Kidney (tissue), 14 donors: ENCODE data around the gene TMEM126B. TPM values are rescaled to one million over a fixed set of nuclear protein-coding genes. Genes with fewer than 3 reads are reported as not detected.

Source experiments
- DNase-seq, 5 donors: peaks; one replicate each; pipeline ENCODE4 v3.0.0-alpha.2; 2013 to 2020
- FAIRE-seq: peaks from 2 replicates; lab custom pipeline; 2012; peaks lifted over from hg19 to GRCh38; lab: Jason Lieb, UNC
- H3K27ac ChIP-seq, 2 donors: one replicate each; pipeline ENCODE4 v1.7.0; 2013; ENCODE audit warnings: low read depth in 2 of 2, low read length in 2 of 2, inconsistent platforms in 1 of 2
- H3K27me3 ChIP-seq: one replicate; pipeline ENCODE4 v1.7.1; 2013; ENCODE audit warnings: low read length, inconsistent platforms; ENCODE audit not compliant: control insufficient read depth, insufficient read depth
- H3K36me3 ChIP-seq, 3 donors: one replicate each; pipeline versions ENCODE4 v1.7.0 to v1.7.1; 2013; ENCODE audit warnings: low read length in 3 of 3, control low read depth in 1 of 3, inconsistent platforms in 1 of 3; ENCODE audit not compliant: insufficient read depth in 3 of 3, control insufficient read depth in 2 of 3
- H3K4me1 ChIP-seq, 3 donors: one replicate each; pipeline versions ENCODE4 v1.7.0 to v1.7.1; 2013; ENCODE audit warnings: low read length in 3 of 3, inconsistent platforms in 1 of 3, low read depth in 1 of 3; ENCODE audit not compliant: control insufficient read depth in 2 of 3, insufficient read depth in 2 of 3
- H3K4me3 ChIP-seq, 3 donors: one replicate each; pipeline versions ENCODE4 v1.7.0 to v1.8.1; 2013; ENCODE audit warnings: low read length in 3 of 3, control low read depth in 1 of 3, inconsistent platforms in 1 of 3
- H3K9ac ChIP-seq, 3 donors: one replicate each; pipeline versions ENCODE4 v1.7.0 to v1.7.1; 2013; ENCODE audit warnings: low read length in 3 of 3, control low read depth in 1 of 3, inconsistent platforms in 1 of 3
- H3K9me3 ChIP-seq, 3 donors: one replicate each; pipeline versions ENCODE4 v1.7.0 to v1.7.1; 2013; ENCODE audit warnings: low read length in 3 of 3, control low read depth in 1 of 3, inconsistent platforms in 1 of 3; ENCODE audit not compliant: control insufficient read depth in 2 of 3, insufficient read depth in 1 of 3
- intact Hi-C: fragments of 100-400 bp; cut with DNase I; formaldehyde crosslinking; loops from one replicate; pipeline ENCODE4 v1.11.1; 2022
- polyA plus RNA-seq: library from polyadenylated mRNA; stranded (reverse); fragments of 350-450 nt; fragmentation: Illumina TruSeq; extraction: RNeasy Lipid Tissue Mini Kit (QIAGEN cat#74804); gene quantifications from one replicate; pipeline ENCODE4 v1.2.3, GENCODE V29; 2014; ENCODE audit warnings: low read depth, low replicate concordance; ENCODE audit not compliant: insufficient read depth
- total RNA-seq: library from RNA; stranded (reverse); fragmentation: NEBNext Ultra II Directional; extraction: Animal tissue kit (Norgen Biotek cat#: 25700); gene quantifications from one replicate; pipeline ENCODE4 v1.2.1, GENCODE V29; 2021
- TF ChIP-seq, protein P1 (sequence below): IDR thresholded peaks from 3 replicates; pipeline ENCODE4 v1.5.1; 2012; ENCODE audit warnings: mild to moderate bottlenecking, moderate library complexity, borderline replicate concordance; ENCODE audit not compliant: insufficient read depth; ENCODE audit errors: extremely low read depth
- donor health status: control.
- donor health status: control.
- donor health status: control.
- donor health status: control.
- donor health status: control.
- donor health status: DM: yes; HTN: yes; CAD: no.
- donor health status: Normal renal cell carcinoma (clear cell type).

TMEM126B gene
- total and polyA plus RNA-seq, 2 donors from 2014 or later = 51.5 to 54.7 TPM

DNA sequence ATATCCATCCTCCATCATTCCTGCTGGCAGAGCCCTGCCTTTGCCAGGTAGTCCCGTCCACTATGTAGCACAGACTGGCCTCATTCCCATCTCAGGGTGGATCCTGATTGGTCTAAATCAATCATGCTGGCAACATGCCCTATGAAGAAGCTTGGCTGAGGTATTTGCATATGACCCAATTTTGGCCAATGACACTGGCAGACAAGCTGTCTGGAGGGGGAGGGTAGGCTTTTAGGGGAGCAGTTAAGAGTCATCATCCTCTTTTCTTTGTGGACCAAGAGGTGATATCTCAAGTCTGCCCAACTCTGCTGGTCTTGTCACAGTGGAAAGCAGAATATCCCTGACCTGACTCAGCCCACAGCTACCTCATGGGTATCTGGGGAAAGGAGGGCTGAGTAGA, 52.5 kb downstream of the TMEM126B start:
- Histone ChIP-seq H3K27me3 (no peaks in the 10 kb centered on the region), H3K9ac (no peak overlapping the region), H3K4me3 (no peak overlapping the region), H3K36me3 (no peaks in the 10 kb centered on the region), H3K4me1 (peaks cover 0 to 17% (median 0%) of the 10 kb centered on the region in 3 donors), H3K9me3 (no peaks in the 10 kb centered on the region), H3K27ac (no peak overlapping the region)
- DNase-seq (no peak), FAIRE-seq (no peak)
- intact Hi-C loops = no loop called here
- TF ChIP-seq, protein P1, sequence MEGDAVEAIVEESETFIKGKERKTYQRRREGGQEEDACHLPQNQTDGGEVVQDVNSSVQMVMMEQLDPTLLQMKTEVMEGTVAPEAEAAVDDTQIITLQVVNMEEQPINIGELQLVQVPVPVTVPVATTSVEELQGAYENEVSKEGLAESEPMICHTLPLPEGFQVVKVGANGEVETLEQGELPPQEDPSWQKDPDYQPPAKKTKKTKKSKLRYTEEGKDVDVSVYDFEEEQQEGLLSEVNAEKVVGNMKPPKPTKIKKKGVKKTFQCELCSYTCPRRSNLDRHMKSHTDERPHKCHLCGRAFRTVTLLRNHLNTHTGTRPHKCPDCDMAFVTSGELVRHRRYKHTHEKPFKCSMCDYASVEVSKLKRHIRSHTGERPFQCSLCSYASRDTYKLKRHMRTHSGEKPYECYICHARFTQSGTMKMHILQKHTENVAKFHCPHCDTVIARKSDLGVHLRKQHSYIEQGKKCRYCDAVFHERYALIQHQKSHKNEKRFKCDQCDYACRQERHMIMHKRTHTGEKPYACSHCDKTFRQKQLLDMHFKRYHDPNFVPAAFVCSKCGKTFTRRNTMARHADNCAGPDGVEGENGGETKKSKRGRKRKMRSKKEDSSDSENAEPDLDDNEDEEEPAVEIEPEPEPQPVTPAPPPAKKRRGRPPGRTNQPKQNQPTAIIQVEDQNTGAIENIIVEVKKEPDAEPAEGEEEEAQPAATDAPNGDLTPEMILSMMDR = no peak

DNA sequence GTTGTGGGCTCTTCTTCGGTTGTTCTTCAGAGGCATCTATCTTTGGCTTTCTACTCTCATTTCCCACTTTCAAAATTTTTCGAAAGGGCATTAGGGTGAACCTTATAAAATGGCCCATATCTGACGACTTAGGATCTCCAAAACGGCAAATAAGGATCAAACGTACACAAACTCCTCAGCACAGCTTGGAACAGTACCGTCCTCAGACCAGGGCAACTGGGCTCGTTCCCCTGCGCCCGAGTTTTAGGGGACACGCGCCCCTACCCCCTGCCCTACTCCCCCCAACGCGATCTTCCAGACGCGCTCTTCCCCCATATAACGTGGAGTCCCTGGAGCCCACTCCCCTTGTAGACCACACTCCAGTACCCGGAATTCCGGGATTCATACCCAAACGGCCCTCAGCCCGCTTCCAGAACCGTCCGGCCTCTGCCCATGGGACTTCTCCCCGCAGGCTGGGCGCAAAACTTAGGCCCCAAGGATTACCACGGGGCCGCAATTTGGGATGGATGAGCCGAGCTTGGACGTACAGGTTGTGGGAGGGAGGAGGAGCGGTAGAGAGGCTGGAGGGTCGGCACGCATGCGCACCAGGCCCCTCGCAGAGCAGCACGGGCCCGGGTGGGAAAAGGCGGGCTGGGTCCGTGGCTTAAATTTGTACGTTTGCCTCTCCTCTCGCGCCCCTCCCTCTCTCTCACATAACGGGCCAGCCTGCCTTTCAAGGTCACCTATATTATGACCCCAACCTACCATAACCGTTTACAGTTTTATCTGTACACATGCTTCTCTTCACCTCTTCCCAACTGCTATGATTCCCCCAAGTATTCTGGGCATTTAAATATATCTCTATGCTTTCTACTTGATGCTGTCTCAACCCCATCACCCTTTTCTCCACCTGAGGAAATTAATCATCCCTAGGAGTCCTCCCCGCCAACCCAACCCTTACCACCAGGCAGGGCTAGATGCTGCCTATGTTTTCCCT, 54.2 kb downstream of the TMEM126B start:
- intact Hi-C loops = no loop called here
- peak overlapping the region; percentile 55 to 81 (median 58) for H3K9ac ChIP-seq
- no peaks in the 10 kb centered on the region for H3K36me3 ChIP-seq
- DNase-seq (peak; percentile 81 to 91 (median 87)), FAIRE-seq (no peak)
- no peaks in the 10 kb centered on the region for H3K27me3 ChIP-seq
- H3K4me1 ChIP-seq = peaks cover 0 to 17% (median 0%) of the 10 kb centered on the region in 3 donors
- peak overlapping the region; percentile 73 to 87 (median 75) for H3K4me3 ChIP-seq
- TF ChIP-seq, protein P1 = no peak
- H3K9me3 ChIP-seq = no peaks in the 10 kb centered on the region
- H3K27ac ChIP-seq = no peak overlapping the region

DNA sequence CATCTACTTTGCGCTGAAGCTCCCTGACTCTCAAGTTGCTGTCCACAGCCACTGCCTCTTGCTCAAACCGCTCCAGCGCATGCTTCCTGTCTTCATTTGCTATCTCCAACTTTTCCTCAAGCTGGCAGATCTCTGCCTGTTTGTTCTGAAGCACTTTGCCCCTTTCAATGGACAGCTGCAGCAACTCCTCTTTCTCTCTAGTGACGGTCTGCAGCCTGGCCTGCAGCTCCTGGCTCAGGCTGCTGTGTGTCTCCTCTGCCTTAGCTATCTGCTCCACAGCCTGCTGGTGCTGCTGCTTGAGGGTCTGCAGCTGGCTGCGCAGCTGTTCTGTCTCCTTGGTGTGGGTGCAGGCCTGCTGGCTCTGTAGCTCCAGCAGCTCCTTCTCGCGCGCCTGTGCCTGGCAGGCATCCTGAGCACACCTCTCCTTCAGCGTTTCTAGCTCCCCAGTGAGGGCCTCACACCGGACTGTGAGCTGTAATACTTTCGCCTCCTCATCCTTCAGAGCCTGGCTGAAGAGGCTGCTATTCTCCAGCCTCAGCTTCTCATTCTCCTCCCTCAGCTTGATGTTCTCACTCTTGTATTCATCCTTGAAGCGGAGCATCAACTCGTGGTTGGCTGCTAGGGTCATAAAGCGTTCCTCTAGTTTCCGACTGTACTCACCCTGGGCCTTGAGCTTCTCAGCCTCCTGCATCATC, 56.9 kb downstream of the TMEM126B start:
- intact Hi-C loops = no loop called here
- Histone ChIP-seq H3K4me1 (peaks cover 0 to 17% (median 0%) of the 10 kb centered on the region in 3 donors), H3K4me3 (peak overlapping the region; percentile 51 to 70 (median 64)), H3K9ac (peak overlapping the region in 2 of 3 donors; percentile 27 to 74), H3K27me3 (no peaks in the 10 kb centered on the region), H3K36me3 (peaks cover 0 to under 1% (median 0%) of the 10 kb centered on the region in 3 donors), H3K9me3 (no peaks in the 10 kb centered on the region), H3K27ac (peak overlapping the region in 1 of 2 donors; percentile 51)
- TF ChIP-seq, protein P1 = no peak
- peak; percentile 61 to 92 (median 68) for DNase-seq
- FAIRE-seq = no peak
